ENCODE results near the gene FARSA.
"Not testable (repeated sequence)": the region's sequence is repeated elsewhere in the genome, so short reads cannot be mapped to it uniquely, and the experiment has no call there.

FARSA gene

DNA sequence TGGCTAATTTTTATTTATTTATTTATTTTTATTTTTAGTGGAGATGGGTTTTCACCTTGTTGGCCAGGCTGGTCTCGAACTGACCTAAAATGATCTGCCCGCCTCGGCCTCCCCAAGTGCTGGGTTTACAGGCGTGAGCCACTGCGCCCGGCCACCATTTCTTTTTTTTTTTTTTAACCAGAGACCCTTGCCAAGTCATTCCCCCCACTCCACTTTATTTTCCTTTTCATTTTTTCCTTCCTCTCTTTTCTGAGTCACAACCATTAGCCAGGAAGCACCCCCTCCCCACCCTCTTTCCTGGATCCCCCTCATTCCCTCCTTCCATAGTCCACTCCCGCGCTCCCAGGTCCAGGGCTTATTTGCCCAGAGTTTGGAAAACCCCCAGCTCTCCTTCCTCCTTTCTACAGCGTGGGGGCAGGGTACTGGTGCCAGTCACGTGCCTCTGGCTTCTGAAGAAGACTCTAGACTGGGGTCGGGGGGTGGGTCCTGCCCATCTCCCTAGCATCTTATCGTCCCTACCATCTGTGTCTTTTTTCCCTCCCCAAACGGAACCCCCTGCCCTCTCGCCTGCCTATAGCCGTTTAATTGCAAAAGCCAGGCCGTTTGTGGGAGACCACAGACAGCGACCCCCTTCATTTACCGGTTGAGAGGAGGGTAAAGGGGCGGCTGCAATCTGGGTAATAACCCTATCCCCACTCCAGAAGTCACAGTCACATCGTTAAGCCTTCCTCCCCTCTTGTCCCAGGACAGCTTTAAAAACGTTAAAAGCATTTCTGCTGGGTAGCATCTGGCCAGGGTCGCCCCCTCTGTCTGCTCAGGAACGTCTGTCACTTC lies 3.8 kb upstream of the FARSA start:
- Mint-ChIP-seq H3K27me3 (ENCODE audit: low read depth) (no peaks in the 10 kb centered on the region), H3K4me3 (peak overlapping the region; percentile 100), H3K27ac (peak overlapping the region; percentile 94), H3K4me1 (ENCODE audit: low read depth) (peaks cover 41% of the 10 kb centered on the region), H3K9me3 (no peaks in the 10 kb centered on the region), H3K36me3 (ENCODE audit: low read depth) (peaks cover 49% of the 10 kb centered on the region)
- no peak for DNase-seq (ENCODE audit: low spot score)

DNA sequence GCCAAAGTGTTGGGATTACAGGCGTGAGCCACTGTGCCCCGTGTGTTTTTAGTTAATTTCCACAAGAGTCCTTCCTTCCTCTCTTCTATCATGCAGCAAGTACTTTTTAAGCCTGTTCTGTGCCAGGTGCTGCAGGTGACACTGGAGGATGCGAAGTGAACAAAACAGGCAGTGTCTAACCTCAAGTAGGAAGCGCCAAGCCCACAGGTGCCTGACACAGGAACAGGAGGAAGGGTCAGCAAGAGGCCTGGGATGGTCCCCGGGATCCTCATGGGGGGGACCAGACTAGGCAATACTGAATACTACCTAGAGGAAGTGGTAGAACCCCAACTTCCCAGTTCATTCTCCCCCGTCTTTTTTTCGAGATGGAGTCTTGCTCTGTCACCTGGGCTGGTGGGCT lies 3.1 kb upstream of the FARSA start:
- no peak for DNase-seq (ENCODE audit: low spot score)
- Mint-ChIP-seq H3K4me3 (peak overlapping the region; percentile 6), H3K27ac (peak overlapping the region; percentile 19), H3K36me3 (ENCODE audit: low read depth) (peaks cover 45% of the 10 kb centered on the region), H3K4me1 (ENCODE audit: low read depth) (peaks cover 43% of the 10 kb centered on the region), H3K9me3 (no peaks in the 10 kb centered on the region), H3K27me3 (ENCODE audit: low read depth) (no peaks in the 10 kb centered on the region)

DNA sequence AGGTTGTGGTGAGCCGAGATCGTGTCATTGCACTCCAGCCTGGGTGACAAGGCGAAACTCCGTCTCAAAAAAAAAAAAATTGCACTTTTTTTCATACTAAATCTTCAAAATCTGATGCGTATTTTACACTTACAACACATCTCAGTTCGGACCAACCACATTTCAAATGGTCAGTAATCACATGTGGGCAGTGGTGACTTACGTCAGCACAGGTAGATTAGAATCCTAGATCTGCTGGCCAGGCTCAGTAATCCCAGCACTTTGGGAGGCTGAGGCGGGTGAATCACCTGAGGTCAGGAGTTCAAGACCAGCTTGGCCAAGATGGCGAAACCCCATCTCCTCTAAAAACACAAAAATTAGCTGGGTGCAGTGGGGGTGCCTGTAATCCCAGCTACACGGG lies 1.6 kb upstream of the FARSA start:
- no peak for DNase-seq (ENCODE audit: low spot score)
- H3K36me3 Mint-ChIP-seq (ENCODE audit: low read depth), result peaks cover 31% of the 10 kb centered on the region
- H3K4me3 Mint-ChIP-seq, result no peak overlapping the region
- H3K9me3 Mint-ChIP-seq, result no peaks in the 10 kb centered on the region
- peaks cover 35% of the 10 kb centered on the region for H3K4me1 Mint-ChIP-seq (ENCODE audit: low read depth)
- H3K27me3 Mint-ChIP-seq (ENCODE audit: low read depth), result no peaks in the 10 kb centered on the region
- no peak overlapping the region for H3K27ac Mint-ChIP-seq

DNA sequence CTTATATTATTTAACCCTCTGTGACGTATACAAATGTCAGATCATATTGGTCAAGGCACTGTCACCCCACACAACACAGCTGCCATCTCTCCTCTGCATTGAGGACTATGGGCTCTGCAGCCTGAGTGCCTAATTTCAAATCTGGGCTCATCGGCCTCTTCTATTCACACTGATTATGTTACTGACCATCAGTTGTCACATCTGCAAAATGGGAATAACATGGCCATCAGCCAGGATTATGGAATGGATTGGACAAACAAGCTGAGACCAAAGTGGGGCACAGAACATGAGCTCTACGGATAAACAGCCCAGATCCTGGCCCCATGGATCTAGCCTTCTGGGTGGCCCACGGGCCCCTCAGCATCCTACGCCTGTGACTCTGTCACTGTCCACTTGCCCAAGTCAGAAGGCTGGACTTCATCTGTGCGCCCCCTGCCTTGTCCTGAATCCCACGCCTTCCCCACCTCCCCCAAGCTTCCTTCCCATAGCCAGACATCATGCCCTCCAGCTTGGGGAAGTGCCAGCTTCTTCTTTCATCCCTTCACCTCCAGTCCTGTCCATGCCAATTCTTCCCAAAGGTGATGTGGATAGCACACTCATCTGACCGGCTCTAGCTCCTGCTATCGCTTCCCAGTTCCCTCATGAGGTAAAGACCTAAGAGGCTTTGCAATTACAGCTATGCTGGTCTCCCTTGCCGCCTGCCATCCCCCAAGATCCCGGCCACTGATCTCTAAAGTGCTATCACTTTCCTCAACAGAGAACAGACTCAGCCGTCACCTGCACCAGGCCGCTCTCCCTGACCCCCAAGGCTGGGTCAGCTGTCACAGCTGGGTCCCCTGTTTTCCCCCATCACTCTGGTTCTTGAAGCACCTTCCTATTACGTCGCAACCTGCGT lies 872 bp downstream of the FARSA start:
- peaks cover 24% of the 10 kb centered on the region for H3K4me1 Mint-ChIP-seq (ENCODE audit: low read depth)
- no peaks in the 10 kb centered on the region for H3K27me3 Mint-ChIP-seq (ENCODE audit: low read depth)
- peak overlapping the region; percentile 100 for H3K4me3 Mint-ChIP-seq
- no peak for DNase-seq (ENCODE audit: low spot score)
- H3K27ac Mint-ChIP-seq, result peak overlapping the region; percentile 94
- H3K9me3 Mint-ChIP-seq, result no peaks in the 10 kb centered on the region
- peaks cover 28% of the 10 kb centered on the region for H3K36me3 Mint-ChIP-seq (ENCODE audit: low read depth)

DNA sequence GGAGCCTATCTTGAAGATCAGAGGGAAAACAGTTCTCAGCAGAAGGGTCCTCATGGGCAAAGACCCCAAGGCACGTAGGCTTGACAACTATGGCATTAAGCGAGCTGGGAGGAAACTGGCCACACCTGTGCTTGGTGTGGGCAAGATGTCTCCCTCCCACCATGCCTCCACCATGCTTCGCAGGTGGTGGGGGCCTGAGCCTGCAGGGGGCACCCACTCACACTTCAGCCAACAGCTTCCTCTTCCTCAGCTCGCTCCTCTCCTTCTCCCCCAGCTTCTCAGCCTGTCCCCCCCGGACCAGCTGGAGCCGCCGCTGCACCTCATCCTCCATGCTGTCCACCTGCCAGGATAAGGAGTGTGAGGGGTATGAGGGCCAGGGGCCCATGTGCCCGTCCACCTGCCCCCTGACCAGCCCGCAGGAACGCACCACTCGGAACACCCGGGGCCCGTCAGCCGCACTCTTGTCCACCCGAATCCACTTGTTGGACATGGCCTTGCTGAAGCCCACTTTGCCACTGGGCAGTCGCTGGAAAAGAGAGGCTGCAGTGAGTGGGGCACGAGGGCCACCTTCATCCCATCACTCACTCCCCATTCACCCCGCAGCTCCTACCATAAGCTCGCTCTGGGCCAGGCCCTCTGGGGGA lies 3.4 kb downstream of the FARSA start:
- Mint-ChIP-seq H3K4me3 (no peak overlapping the region), H3K27me3 (ENCODE audit: low read depth) (no peaks in the 10 kb centered on the region), H3K9me3 (no peaks in the 10 kb centered on the region), H3K27ac (no peak overlapping the region), H3K4me1 (ENCODE audit: low read depth) (peaks cover 11% of the 10 kb centered on the region), H3K36me3 (ENCODE audit: low read depth) (peaks cover 36% of the 10 kb centered on the region)
- no peak for DNase-seq (ENCODE audit: low spot score)

DNA sequence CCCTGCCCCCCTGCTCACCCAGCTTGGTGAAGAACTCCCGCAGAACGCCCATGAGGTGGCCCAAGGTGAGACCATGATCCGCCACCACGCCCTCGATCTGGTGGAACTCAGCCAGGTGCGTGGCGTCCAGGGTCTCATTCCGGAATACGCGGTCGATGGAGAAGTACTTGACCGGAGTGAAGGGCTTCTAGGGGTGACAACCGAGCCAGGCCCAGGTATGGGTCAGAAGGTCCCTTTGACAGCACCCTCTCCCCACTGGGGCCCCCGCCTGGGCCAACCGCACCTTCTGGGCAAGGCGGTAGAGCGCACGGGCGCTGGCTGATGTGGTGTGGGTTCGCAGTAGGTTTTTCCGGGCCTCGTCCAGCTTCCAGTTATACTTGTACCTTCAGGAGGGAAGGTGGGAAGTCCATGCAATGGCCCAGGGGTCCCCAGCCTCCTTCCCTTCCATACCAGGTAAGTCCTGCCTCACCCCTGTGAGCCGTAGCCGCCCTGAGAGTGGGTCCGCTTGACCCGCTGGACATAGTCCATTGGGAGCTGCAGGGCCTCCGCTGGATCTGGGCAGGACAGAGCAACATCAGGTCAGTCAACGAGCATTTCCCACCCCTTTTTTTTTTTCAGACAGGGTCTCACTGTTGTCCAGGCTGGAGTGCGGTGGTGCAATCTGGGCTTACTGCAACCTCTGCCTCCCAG lies 8.7 kb downstream of the FARSA start:
- H3K4me3 Mint-ChIP-seq, result no peak overlapping the region
- H3K4me1 Mint-ChIP-seq (ENCODE audit: low read depth), result peaks cover 3% of the 10 kb centered on the region
- H3K36me3 Mint-ChIP-seq (ENCODE audit: low read depth), result peaks cover 48% of the 10 kb centered on the region
- no peaks in the 10 kb centered on the region for H3K9me3 Mint-ChIP-seq
- no peaks in the 10 kb centered on the region for H3K27me3 Mint-ChIP-seq (ENCODE audit: low read depth)
- no peak overlapping the region for H3K27ac Mint-ChIP-seq
- no peak for DNase-seq (ENCODE audit: low spot score)

DNA sequence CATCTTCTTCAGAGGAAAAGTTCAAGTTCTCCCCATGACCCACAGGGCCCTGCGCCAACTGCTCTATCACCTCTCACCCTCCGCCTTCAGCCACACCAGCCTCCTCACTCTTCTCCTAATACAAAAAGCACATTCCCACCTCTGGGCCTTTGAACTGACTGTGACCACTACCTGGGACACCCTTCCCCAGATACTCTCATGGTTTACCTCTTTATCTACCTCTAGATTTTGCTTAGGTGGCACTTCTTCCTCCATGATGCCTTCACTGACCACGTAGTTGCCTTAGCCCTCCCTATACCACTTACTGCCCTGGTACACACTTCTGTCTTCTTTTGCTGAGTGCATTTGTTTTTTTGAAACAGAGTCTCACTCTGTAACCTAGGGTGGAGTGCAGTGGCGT lies 10.6 kb downstream of the FARSA start:
- H3K4me1 Mint-ChIP-seq (ENCODE audit: low read depth), result peaks cover 11% of the 10 kb centered on the region
- DNase-seq (ENCODE audit: low spot score), result no peak

DNA sequence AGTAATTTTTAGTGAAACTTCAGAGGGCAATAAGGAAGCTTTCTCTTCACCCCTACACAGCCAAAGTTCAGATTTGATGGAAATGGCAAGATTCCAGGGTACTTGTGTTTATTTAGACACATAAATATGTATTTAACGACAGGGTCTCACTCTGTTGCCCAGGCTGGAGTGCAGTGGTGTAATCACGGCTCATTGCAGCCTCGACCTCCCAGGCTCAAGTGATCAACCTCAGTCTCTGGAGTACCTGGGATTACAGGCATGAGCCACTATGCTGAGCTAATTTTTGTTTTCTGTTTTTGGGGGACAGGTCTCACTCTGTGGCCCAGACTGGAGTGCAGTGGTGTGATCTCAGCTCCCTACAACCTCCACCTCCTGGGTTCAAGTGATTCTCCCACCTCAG lies 12.5 kb downstream of the FARSA start:
- no peak for DNase-seq (ENCODE audit: low spot score)
- H3K9me3 Mint-ChIP-seq, result no peaks in the 10 kb centered on the region
- peaks cover 27% of the 10 kb centered on the region for H3K36me3 Mint-ChIP-seq (ENCODE audit: low read depth)
- H3K4me1 Mint-ChIP-seq (ENCODE audit: low read depth), result peaks cover 11% of the 10 kb centered on the region
- peaks cover 2% of the 10 kb centered on the region for H3K27me3 Mint-ChIP-seq (ENCODE audit: low read depth)
- no peak overlapping the region for H3K4me3 Mint-ChIP-seq
- H3K27ac Mint-ChIP-seq, result peak overlapping the region; percentile 31

More for the DNA sequence above, 10.6 kb downstream of the FARSA start:
- no peaks in the 10 kb centered on the region for H3K9me3 Mint-ChIP-seq
- H3K4me3 Mint-ChIP-seq, result no peak overlapping the region
- peak overlapping the region; percentile 7 for H3K27ac Mint-ChIP-seq
- peaks cover 2% of the 10 kb centered on the region for H3K27me3 Mint-ChIP-seq (ENCODE audit: low read depth)
- H3K36me3 Mint-ChIP-seq (ENCODE audit: low read depth), result peaks cover 35% of the 10 kb centered on the region

DNA sequence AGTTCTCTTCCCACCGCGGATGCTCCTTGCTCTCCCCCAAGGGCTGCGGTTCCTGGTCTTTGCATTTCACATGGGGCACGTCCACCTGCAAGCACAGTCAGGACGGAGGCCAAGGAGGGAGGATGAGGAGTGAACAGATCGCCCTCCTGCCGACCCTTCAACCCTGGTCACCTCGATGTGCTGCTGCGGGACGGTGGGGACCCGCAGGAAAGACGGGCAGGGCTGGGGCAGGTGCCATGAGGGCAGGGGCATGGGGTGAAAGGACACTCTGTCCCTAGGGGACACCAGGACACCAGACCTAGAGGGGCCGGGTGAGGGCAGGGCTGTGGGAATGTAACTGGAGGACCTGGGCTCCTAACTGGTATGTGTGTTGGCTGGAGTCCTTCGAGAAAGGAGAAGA lies 15.3 kb downstream of the FARSA start:
- no peak for DNase-seq (ENCODE audit: low spot score)
- Mint-ChIP-seq H3K9me3 (no peaks in the 10 kb centered on the region), H3K4me1 (ENCODE audit: low read depth) (peaks cover 22% of the 10 kb centered on the region), H3K27me3 (ENCODE audit: low read depth) (peaks cover 2% of the 10 kb centered on the region), H3K27ac (peak overlapping the region; percentile 79), H3K4me3 (peak overlapping the region; percentile 75), H3K36me3 (ENCODE audit: low read depth) (peaks cover 12% of the 10 kb centered on the region)

DNA sequence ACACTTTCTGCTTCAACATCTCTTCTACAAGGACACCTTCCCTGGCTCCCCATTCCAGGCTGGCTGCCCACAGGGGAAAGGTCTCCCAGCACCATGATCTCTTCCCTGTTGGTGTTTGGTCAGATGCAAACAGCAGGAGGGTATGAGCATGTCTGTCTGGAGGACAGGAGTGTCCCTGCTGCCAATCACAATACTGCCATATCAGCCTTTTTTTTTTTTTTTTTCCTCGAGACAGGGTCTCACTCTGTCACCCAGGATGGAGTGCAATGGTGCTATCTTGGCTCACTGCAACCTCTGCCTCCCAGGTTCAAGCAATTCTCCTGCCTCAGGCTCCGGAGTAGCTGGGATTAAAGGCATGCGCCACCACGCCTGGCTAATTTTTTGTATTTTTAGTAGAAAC lies 17.7 kb downstream of the FARSA start:
- peaks cover 24% of the 10 kb centered on the region for H3K4me1 Mint-ChIP-seq (ENCODE audit: low read depth)
- H3K27ac Mint-ChIP-seq, result peak overlapping the region; percentile 40

DNA sequence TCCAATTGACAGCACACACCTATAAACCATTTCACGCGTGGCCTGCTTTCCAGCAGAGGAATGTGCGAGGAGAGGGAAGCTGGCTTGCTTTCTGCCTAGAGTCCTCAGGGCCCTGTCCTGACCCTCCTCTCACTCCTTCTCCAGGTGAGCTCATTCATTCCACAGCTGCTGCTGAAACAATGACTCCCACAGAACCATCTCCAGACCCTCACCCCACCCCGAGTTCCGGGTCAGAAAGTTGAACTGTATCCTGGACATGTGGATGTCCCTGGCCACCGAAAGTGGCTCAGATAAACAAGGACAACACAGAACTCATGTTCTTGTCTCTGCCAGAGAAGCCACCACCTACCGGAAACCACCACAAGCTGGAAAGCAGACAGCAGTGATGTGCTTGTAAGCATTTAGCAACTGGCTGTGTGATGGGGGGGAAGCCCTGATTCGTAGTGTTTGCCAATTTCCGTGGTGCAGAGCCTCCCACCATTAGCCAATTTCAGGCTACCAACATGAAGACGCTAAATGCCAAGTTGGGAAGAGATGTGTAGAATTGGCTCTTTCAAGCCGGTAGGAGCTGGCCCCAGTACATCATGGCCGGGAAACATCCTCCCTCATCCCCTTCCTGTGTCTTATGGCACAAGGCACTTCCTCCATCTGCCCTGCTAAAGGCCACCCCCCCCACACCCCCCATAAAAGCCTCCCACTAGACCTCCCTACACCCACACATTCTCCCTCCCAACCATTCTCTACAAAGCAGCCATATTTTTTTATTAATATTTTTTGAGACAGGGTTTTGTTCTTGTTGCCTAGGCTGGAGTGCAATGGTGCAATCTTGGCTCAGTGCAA lies 19.4 kb downstream of the FARSA start:
- Mint-ChIP-seq H3K9me3 (no peaks in the 10 kb centered on the region), H3K27me3 (ENCODE audit: low read depth) (peaks cover under 1% of the 10 kb centered on the region), H3K36me3 (ENCODE audit: low read depth) (no peaks in the 10 kb centered on the region), H3K4me3 (peak overlapping the region; percentile 77), H3K4me1 (ENCODE audit: low read depth) (peaks cover 17% of the 10 kb centered on the region), H3K27ac (peak overlapping the region; percentile 94)
- peak; percentile 33 for DNase-seq (ENCODE audit: low spot score)

More for the DNA sequence above, 17.7 kb downstream of the FARSA start:
- H3K4me3 Mint-ChIP-seq; DNase-seq (ENCODE audit: low spot score); H3K9me3 Mint-ChIP-seq; H3K27me3 Mint-ChIP-seq (ENCODE audit: low read depth); H3K36me3 Mint-ChIP-seq (ENCODE audit: low read depth): not testable (repeated sequence)

DNA sequence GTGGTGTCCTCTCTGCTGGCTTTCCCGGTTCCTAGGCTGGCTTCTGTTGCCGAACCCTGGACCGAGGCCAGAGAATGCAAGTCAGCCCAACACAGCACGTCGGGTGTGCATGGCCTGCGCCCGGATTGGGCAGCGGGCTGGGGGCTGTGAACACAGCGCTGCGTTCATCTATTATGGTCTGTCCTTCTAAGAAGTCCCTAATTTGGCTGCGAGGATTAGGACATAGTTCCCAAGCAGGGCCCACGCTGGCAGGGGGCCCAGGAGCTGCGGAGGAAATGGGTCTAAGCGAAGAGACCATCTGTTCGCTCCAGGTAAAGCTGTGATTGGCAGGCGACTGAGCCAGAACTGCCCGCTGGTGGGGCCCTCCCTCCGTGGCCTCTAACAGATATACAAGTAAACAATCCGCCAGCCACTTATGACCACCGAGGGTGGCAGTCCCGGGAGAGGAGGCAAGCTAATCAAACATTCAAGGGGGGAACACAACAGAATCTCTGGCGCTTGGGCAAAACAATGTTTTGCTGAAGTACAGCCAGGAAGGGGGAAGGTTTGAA lies 20.4 kb downstream of the FARSA start:
- H3K9me3 Mint-ChIP-seq, result no peaks in the 10 kb centered on the region
- H3K27ac Mint-ChIP-seq, result peak overlapping the region; percentile 94
- DNase-seq (ENCODE audit: low spot score), result no peak
- H3K27me3 Mint-ChIP-seq (ENCODE audit: low read depth), result no peaks in the 10 kb centered on the region
- H3K4me3 Mint-ChIP-seq, result no peak overlapping the region
- peaks cover 2% of the 10 kb centered on the region for H3K36me3 Mint-ChIP-seq (ENCODE audit: low read depth)
- H3K4me1 Mint-ChIP-seq (ENCODE audit: low read depth), result peaks cover 13% of the 10 kb centered on the region

Measured in T-helper 2 cell treated with Interferon-gamma antibody and Interleukin-4, amounts not matched to agents 5 μg/mL and 100 μg/mL, for 36 hours (primary cell).